K562 (cell line): ENCODE results near the gene BCAP31. TPM values are rescaled to one million over a fixed set of nuclear protein-coding genes. Genes with fewer than 3 reads are reported as not detected.

Source experiments
- BHLHE40 ChIP-seq: IDR thresholded peaks from 2 replicates; pipeline ENCODE4 v1.6.1; 2011; ENCODE audit warnings: low read length, improper control_type of control experiment
- EHMT2 ChIP-seq: fragments of 450-650 bp; IDR thresholded peaks from 2 replicates; pipeline ENCODE4 v1.6.1; 2018; ENCODE audit warnings: antibody characterized with exemption
- FUS ChIP-seq: fragments of 200-400 bp; formaldehyde crosslinking; optimal IDR thresholded peaks from 2 replicates; pipeline ENCODE3; 2017; ENCODE audit warnings: low read depth, low read length
- MTA3 ChIP-seq: fragments of 450-650 bp; formaldehyde crosslinking; IDR thresholded peaks from 2 replicates; pipeline ENCODE4 v1.6.1; 2017; ENCODE audit warnings: mild to moderate bottlenecking, borderline replicate concordance
- MYC ChIP-seq, 2 experiments: fragments of 250-450 bp in 1 of 2; sonication (Bioruptor Pico) in 1 of 2; IDR thresholded peaks; 2 replicates each; pipeline versions ENCODE4 v1.5.1 to v1.6.1; 2012 to 2021; ENCODE audit warnings: low read depth in 2 of 2, borderline replicate concordance in 1 of 2, improper control_type of control experiment in 1 of 2, low read length in 1 of 2, mild to moderate bottlenecking in 1 of 2, moderate library complexity in 1 of 2
- RAD21 ChIP-seq, 2 experiments: fragments of 250-450 bp in 1 of 2; fragments of 450-650 bp in 1 of 2; sonication (Bioruptor Pico) in 1 of 2; formaldehyde crosslinking in 1 of 2; IDR thresholded peaks in 1 of 2; conservative IDR thresholded peaks in 1 of 2; 2 replicates each; pipeline versions ENCODE4 v1.4.0 to v1.8.0; 2020 to 2022; ENCODE audit warnings: mild to moderate bottlenecking in 2 of 2, moderate library complexity in 1 of 2
- RAD51 ChIP-seq: fragments of 450-650 bp; IDR thresholded peaks from 2 replicates; pipeline ENCODE4 v1.7.1; 2016; ENCODE audit warnings: low read depth, mild to moderate bottlenecking, borderline replicate concordance
- RBFOX2 ChIP-seq: fragments of 200-400 bp; formaldehyde crosslinking; IDR thresholded peaks from 2 replicates; pipeline ENCODE4 v1.6.1; 2017; ENCODE audit warnings: low read depth, mild to moderate bottlenecking, low read length, moderate library complexity
- RBM25 ChIP-seq: fragments of 200-400 bp; formaldehyde crosslinking; IDR thresholded peaks from 2 replicates; pipeline ENCODE4 v1.6.1; 2018; ENCODE audit warnings: low read length, low read depth, moderate library complexity; ENCODE audit not compliant: severe bottlenecking
- RCOR1 ChIP-seq, 2 experiments: IDR thresholded peaks; 2 replicates each; pipeline ENCODE4 v1.6.1; 2012; ENCODE audit warnings: low read depth in 2 of 2, low read length in 2 of 2, borderline replicate concordance in 1 of 2, improper control_type of control experiment in 1 of 2
- SMC3 ChIP-seq: conservative IDR thresholded peaks from 2 replicates; pipeline ENCODE4 v1.6.1; 2011; ENCODE audit warnings: low read depth, low read length, improper control_type of control experiment; ENCODE audit not compliant: insufficient read depth
- SOX6 ChIP-seq: fragments of 450-650 bp; IDR thresholded peaks from 2 replicates; pipeline ENCODE4 v1.6.1; 2014; ENCODE audit warnings: mild to moderate bottlenecking
- STAG1 ChIP-seq: sonication (generic); formaldehyde crosslinking; IDR thresholded peaks from 2 replicates; pipeline ENCODE4 v1.5.0; 2020; ENCODE audit warnings: missing genetic modification reagents, borderline replicate concordance
- WHSC1 ChIP-seq: IDR thresholded peaks from one replicate; pipeline ENCODE4 v1.6.1; 2012; ENCODE audit warnings: low read length, control low read depth, inconsistent platforms
- ZNF121 ChIP-seq: sonication (generic); formaldehyde crosslinking; conservative IDR thresholded peaks from 2 replicates; pipeline ENCODE4 v1.8.0; 2022; ENCODE audit warnings: missing genetic modification reagents
- ZNF143 ChIP-seq: sonication (generic); formaldehyde crosslinking; IDR thresholded peaks from 2 replicates; pipeline ENCODE4 v1.9.0; 2022; ENCODE audit warnings: mild to moderate bottlenecking, missing genetic modification reagents
- ZNF551 ChIP-seq: fragments of 250-450 bp; sonication (Bioruptor Pico); IDR thresholded peaks from 2 replicates; pipeline ENCODE4 v1.5.0; 2021; ENCODE audit warnings: mild to moderate bottlenecking, moderate library complexity
- ZNF766 ChIP-seq: fragments of 200-800 bp; sonication (Bioruptor generic); conservative IDR thresholded peaks from 2 replicates; pipeline ENCODE4 v1.6.1; 2016; ENCODE audit warnings: missing genetic modification characterization, missing compliant biosample characterization
- polyA plus RNA-seq, 8 experiments: library from polyadenylated mRNA; depleted of rRNA in 4 of 8; stranded (reverse) in 5 of 8; unstranded in 3 of 8; fragments of >200 nt; fragmentation: Nextera tagmentation in 2 of 8; fragmentation: Illumina TruSeq in 1 of 8; extraction: Ambion mirVana in 2 of 8; extraction: Trizol in 1 of 8; gene quantifications; 2 replicates each; pipeline versions ENCODE4 v1.2.1 to v1.2.3, GENCODE V29; 2011 to 2014; ENCODE audit warnings: inconsistent platforms in 1 of 8, missing spikeins in 1 of 8
- total RNA-seq, 7 experiments: library from RNA; depleted of rRNA in 6 of 7; stranded (reverse); fragments of >200 nt in 6 of 7; fragmentation: Illumina TruSeq in 2 of 7; extraction: Trizol in 2 of 7; gene quantifications; 2 replicates each; pipeline versions ENCODE4 v1.2.1 to v1.2.3, GENCODE V29; 2011 to 2021; ENCODE audit warnings: low replicate concordance in 1 of 7
- TF ChIP-seq, protein P1 (sequence below): fragments of 450-650 bp; formaldehyde crosslinking; IDR thresholded peaks from 2 replicates; pipeline ENCODE4 v1.4.0; 2020; ENCODE audit warnings: mild to moderate bottlenecking, moderate library complexity
- TF ChIP-seq, protein P2 (sequence below), 2 experiments: fragments of 450-650 bp in 1 of 2; IDR thresholded peaks; 2 replicates each; pipeline ENCODE4 v1.6.1; 2011 to 2017; ENCODE audit warnings: low read depth in 2 of 2, antibody characterized with exemption in 1 of 2, borderline replicate concordance in 1 of 2, low read length in 1 of 2, mild to moderate bottlenecking in 1 of 2, mixed read lengths in 1 of 2; ENCODE audit not compliant: control insufficient read depth in 1 of 2
- TF ChIP-seq, protein P3 (sequence below): fragments of 250-450 bp; sonication (Bioruptor Pico); IDR thresholded peaks from 2 replicates; pipeline ENCODE4 v1.9.0; 2021; ENCODE audit warnings: mild to moderate bottlenecking
- TF ChIP-seq, protein P4 (sequence below): fragments of 250-450 bp; sonication (Bioruptor Pico); IDR thresholded peaks from 2 replicates; pipeline ENCODE4 v1.8.0; 2021; ENCODE audit warnings: mild to moderate bottlenecking, moderate library complexity

Gene BCAP31
- total and polyA plus RNA-seq, 9 of the 15 experiments (the other 6 are each of a cell fraction or from before 2014, with no cell fraction given) = 156 to 683 (median 188) TPM

DNA sequence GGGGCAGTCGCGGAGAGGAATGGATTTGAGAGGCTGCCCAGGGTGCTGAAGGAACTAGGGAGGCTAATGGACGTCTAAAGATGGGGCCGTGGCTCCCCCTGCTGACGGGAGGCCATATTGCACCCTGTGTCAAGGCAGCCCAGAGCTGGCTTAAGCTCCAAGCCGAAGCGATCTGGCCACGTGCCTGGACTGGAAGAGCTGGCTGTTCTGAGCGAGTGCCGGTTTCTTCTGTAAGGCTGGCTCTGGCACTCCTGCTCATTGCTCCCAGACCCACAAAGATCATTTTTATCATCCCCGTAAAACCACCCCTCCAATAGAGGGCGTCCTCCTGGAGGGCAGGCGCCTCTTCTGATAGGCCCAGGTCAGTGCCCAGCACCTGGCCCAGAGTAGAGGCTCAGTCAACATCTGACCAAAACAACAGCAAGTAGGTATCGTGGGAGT lies 56.2 kb downstream of the BCAP31 start (continued):
- TF ChIP-seq, protein P1, sequence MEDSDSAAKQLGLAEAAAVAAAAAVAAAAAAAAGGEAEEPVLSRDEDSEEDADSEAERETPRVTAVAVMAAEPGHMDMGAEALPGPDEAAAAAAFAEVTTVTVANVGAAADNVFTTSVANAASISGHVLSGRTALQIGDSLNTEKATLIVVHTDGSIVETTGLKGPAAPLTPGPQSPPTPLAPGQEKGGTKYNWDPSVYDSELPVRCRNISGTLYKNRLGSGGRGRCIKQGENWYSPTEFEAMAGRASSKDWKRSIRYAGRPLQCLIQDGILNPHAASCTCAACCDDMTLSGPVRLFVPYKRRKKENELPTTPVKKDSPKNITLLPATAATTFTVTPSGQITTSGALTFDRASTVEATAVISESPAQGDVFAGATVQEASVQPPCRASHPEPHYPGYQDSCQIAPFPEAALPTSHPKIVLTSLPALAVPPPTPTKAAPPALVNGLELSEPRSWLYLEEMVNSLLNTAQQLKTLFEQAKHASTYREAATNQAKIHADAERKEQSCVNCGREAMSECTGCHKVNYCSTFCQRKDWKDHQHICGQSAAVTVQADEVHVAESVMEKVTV (CRISPR knock-in tag) = peak; percentile 29; the same call in 1 of the 2 replicates
- TF ChIP-seq ZNF766 (CRISPR knock-in tag) = no peak
- TF ChIP-seq MTA3 = peak; percentile 75; the same call in 1 of the 2 replicates
- no peak for TF ChIP-seq WHSC1
- TF ChIP-seq, protein P2, sequence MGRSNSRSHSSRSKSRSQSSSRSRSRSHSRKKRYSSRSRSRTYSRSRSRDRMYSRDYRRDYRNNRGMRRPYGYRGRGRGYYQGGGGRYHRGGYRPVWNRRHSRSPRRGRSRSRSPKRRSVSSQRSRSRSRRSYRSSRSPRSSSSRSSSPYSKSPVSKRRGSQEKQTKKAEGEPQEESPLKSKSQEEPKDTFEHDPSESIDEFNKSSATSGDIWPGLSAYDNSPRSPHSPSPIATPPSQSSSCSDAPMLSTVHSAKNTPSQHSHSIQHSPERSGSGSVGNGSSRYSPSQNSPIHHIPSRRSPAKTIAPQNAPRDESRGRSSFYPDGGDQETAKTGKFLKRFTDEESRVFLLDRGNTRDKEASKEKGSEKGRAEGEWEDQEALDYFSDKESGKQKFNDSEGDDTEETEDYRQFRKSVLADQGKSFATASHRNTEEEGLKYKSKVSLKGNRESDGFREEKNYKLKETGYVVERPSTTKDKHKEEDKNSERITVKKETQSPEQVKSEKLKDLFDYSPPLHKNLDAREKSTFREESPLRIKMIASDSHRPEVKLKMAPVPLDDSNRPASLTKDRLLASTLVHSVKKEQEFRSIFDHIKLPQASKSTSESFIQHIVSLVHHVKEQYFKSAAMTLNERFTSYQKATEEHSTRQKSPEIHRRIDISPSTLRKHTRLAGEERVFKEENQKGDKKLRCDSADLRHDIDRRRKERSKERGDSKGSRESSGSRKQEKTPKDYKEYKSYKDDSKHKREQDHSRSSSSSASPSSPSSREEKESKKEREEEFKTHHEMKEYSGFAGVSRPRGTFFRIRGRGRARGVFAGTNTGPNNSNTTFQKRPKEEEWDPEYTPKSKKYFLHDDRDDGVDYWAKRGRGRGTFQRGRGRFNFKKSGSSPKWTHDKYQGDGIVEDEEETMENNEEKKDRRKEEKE (IDR thresholded peaks at IDR 0.05; ENCODE audit: borderline replicate concordance in 1 of 2, control insufficient read depth in 1 of 2, low read depth in 2 of 2, low read length in 1 of 2) = no peak
- TF ChIP-seq ZNF121 = no peak
- TF ChIP-seq RCOR1 (IDR thresholded peaks at IDR 0.05; ENCODE audit: borderline replicate concordance in 1 of 2, low read depth in 2 of 2, low read length in 2 of 2) = 0 out of 4 replicates have a peak, but pooled peaks of 1 of the 2 experiments have one; percentile 7
- TF ChIP-seq RAD21 (CRISPR knock-in tag; conservative IDR thresholded peaks at IDR 0.05 in 1 of 2, IDR thresholded peaks at IDR 0.05 in 1 of 2) = peak; percentile 62 to 76
- TF ChIP-seq EHMT2 = peak; percentile 40; the same call in 1 of the 2 replicates
- TF ChIP-seq BHLHE40 = peak; percentile 79
- TF ChIP-seq, protein P3, sequence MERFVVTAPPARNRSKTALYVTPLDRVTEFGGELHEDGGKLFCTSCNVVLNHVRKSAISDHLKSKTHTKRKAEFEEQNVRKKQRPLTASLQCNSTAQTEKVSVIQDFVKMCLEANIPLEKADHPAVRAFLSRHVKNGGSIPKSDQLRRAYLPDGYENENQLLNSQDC (CRISPR knock-in tag) = no peak
- TF ChIP-seq SMC3 = peak; percentile 85
- TF ChIP-seq, protein P4, sequence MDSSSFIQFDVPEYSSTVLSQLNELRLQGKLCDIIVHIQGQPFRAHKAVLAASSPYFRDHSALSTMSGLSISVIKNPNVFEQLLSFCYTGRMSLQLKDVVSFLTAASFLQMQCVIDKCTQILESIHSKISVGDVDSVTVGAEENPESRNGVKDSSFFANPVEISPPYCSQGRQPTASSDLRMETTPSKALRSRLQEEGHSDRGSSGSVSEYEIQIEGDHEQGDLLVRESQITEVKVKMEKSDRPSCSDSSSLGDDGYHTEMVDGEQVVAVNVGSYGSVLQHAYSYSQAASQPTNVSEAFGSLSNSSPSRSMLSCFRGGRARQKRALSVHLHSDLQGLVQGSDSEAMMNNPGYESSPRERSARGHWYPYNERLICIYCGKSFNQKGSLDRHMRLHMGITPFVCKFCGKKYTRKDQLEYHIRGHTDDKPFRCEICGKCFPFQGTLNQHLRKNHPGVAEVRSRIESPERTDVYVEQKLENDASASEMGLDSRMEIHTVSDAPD (CRISPR knock-in tag) = no peak
- 0 out of 2 replicates have a peak, but pooled peaks have one; percentile 46 for TF ChIP-seq STAG1 (CRISPR knock-in tag)
- peak; percentile 83 for TF ChIP-seq MYC (IDR thresholded peaks at IDR 0.05; ENCODE audit: low read depth, low read length)
- TF ChIP-seq MYC (CRISPR knock-in tag; IDR thresholded peaks at IDR 0.05; ENCODE audit: borderline replicate concordance, low read depth) = no peak
- TF ChIP-seq RBM25 = no peak
- TF ChIP-seq RBFOX2 = 0 out of 2 replicates have a peak, but pooled peaks have one; percentile 30
- no peak for TF ChIP-seq SOX6
- TF ChIP-seq FUS = no peak
- TF ChIP-seq ZNF551 (CRISPR knock-in tag) = no peak
- no peak for TF ChIP-seq ZNF143
- TF ChIP-seq RAD51 = peak; percentile 54; the same call in 1 of the 2 replicates
